ENCODE data around the gene TSPAN7. TPM values are rescaled to one million over a fixed set of nuclear protein-coding genes. Genes with fewer than 3 reads are reported as not detected.

The TSPAN7 gene
- polyA plus RNA-seq, 1 donor: 61.9 TPM

- peaks cover 14% of the 10 kb centered on the region for H3K4me1 ChIP-seq (ENCODE audit: control insufficient read depth, insufficient read depth, low read length)
- H3K27me3 ChIP-seq (ENCODE audit: control insufficient read depth, insufficient read depth, low read length): no peaks in the 10 kb centered on the region
- no peak overlapping the region for H3K4me3 ChIP-seq (ENCODE audit: low read length)
- H3K36me3 ChIP-seq (ENCODE audit: control insufficient read depth, insufficient read depth, low read length): no peaks in the 10 kb centered on the region
- H3K9me3 ChIP-seq (ENCODE audit: control insufficient read depth, low read depth, low read length): no peaks in the 10 kb centered on the region
- no peak for DNase-seq
- H3K27ac ChIP-seq (ENCODE audit: low read length): no peak overlapping the region
Measured at GRCh38 chrX:38657562-38657961, 96.2 kb downstream of the TSPAN7 start.

- DNase-seq: peak; percentile 40 to 70
- Histone ChIP-seq H3K9me3 (ENCODE audit: control insufficient read depth, low read depth, low read length) (no peaks in the 10 kb centered on the region), H3K4me1 (ENCODE audit: control insufficient read depth, insufficient read depth, low read length) (peaks cover 14% of the 10 kb centered on the region), H3K27me3 (ENCODE audit: control insufficient read depth, insufficient read depth, low read length) (no peaks in the 10 kb centered on the region), H3K4me3 (ENCODE audit: low read length) (no peak overlapping the region), H3K36me3 (ENCODE audit: control insufficient read depth, insufficient read depth, low read length) (no peaks in the 10 kb centered on the region), H3K27ac (ENCODE audit: low read length) (peak overlapping the region; percentile 62)
- no CpG with 5 or more reads among the region's 6 CpGs for WGBS (ENCODE audit: insufficient coverage, low lambda C conversion rate)
Measured at GRCh38 chrX:38660395-38661102, 99.2 kb downstream of the TSPAN7 start.

- no peaks in the 10 kb centered on the region for H3K27me3 ChIP-seq (ENCODE audit: control insufficient read depth, insufficient read depth, low read length)
- WGBS (ENCODE audit: insufficient coverage, low lambda C conversion rate): no CpG with 5 or more reads among the region's 1 CpG
- no peaks in the 10 kb centered on the region for H3K9me3 ChIP-seq (ENCODE audit: control insufficient read depth, low read depth, low read length)
- no peak for DNase-seq
- peaks cover 14% of the 10 kb centered on the region for H3K4me1 ChIP-seq (ENCODE audit: control insufficient read depth, insufficient read depth, low read length)
- H3K4me3 ChIP-seq (ENCODE audit: low read length): no peak overlapping the region
- peak overlapping the region; percentile 62 for H3K27ac ChIP-seq (ENCODE audit: low read length)
- no peaks in the 10 kb centered on the region for H3K36me3 ChIP-seq (ENCODE audit: control insufficient read depth, insufficient read depth, low read length)
Measured at GRCh38 chrX:38661103-38661441, 99.7 kb downstream of the TSPAN7 start.

- no peaks in the 10 kb centered on the region for H3K9me3 ChIP-seq (ENCODE audit: control insufficient read depth, low read depth, low read length)
- no peak overlapping the region for H3K4me3 ChIP-seq (ENCODE audit: low read length)
- H3K27me3 ChIP-seq (ENCODE audit: control insufficient read depth, insufficient read depth, low read length): no peaks in the 10 kb centered on the region
- H3K4me1 ChIP-seq (ENCODE audit: control insufficient read depth, insufficient read depth, low read length): peaks cover 14% of the 10 kb centered on the region
- no peaks in the 10 kb centered on the region for H3K36me3 ChIP-seq (ENCODE audit: control insufficient read depth, insufficient read depth, low read length)
- peak overlapping the region; percentile 62 for H3K27ac ChIP-seq (ENCODE audit: low read length)
- DNase-seq: no peak
- WGBS (ENCODE audit: insufficient coverage, low lambda C conversion rate): no CpG with 5 or more reads among the region's 5 CpGs
Measured at GRCh38 chrX:38661561-38661960, 100.2 kb downstream of the TSPAN7 start.

GRCh38 chrX:38662640-38663039, 101.3 kb downstream of the TSPAN7 start:
- H3K4me3 ChIP-seq (ENCODE audit: low read length): no peak overlapping the region
- no CpG with 5 or more reads among the region's 2 CpGs for WGBS (ENCODE audit: insufficient coverage, low lambda C conversion rate)
- no peaks in the 10 kb centered on the region for H3K36me3 ChIP-seq (ENCODE audit: control insufficient read depth, insufficient read depth, low read length)
- no peak for DNase-seq
- no peaks in the 10 kb centered on the region for H3K27me3 ChIP-seq (ENCODE audit: control insufficient read depth, insufficient read depth, low read length)
- no peak overlapping the region for H3K27ac ChIP-seq (ENCODE audit: low read length)
- H3K4me1 ChIP-seq (ENCODE audit: control insufficient read depth, insufficient read depth, low read length): peaks cover 14% of the 10 kb centered on the region
- no peaks in the 10 kb centered on the region for H3K9me3 ChIP-seq (ENCODE audit: control insufficient read depth, low read depth, low read length)

GRCh38 chrX:38664285-38664684, 102.9 kb downstream of the TSPAN7 start:
- DNase-seq: peak; percentile 28 to 31
- Histone ChIP-seq H3K36me3 (ENCODE audit: control insufficient read depth, insufficient read depth, low read length) (no peaks in the 10 kb centered on the region), H3K27me3 (ENCODE audit: control insufficient read depth, insufficient read depth, low read length) (no peaks in the 10 kb centered on the region), H3K27ac (ENCODE audit: low read length) (no peak overlapping the region), H3K9me3 (ENCODE audit: control insufficient read depth, low read depth, low read length) (no peaks in the 10 kb centered on the region), H3K4me1 (ENCODE audit: control insufficient read depth, insufficient read depth, low read length) (peaks cover 19% of the 10 kb centered on the region), H3K4me3 (ENCODE audit: low read length) (no peak overlapping the region)
- 0% methylated on average over 1 of the region's 5 CpGs for WGBS (ENCODE audit: insufficient coverage, low lambda C conversion rate)

GRCh38 chrX:38666909-38667308, 105.6 kb downstream of the TSPAN7 start:
- no peak for DNase-seq

GRCh38 chrX:38668771-38669170, 107.4 kb downstream of the TSPAN7 start:
- no peak overlapping the region for H3K4me3 ChIP-seq (ENCODE audit: low read length)
- DNase-seq: peak; percentile 55 to 73
- WGBS (ENCODE audit: insufficient coverage, low lambda C conversion rate): no CpG with 5 or more reads among the region's 1 CpG
- no peaks in the 10 kb centered on the region for H3K36me3 ChIP-seq (ENCODE audit: control insufficient read depth, insufficient read depth, low read length)
- no peaks in the 10 kb centered on the region for H3K9me3 ChIP-seq (ENCODE audit: control insufficient read depth, low read depth, low read length)
- H3K27me3 ChIP-seq (ENCODE audit: control insufficient read depth, insufficient read depth, low read length): no peaks in the 10 kb centered on the region
- H3K4me1 ChIP-seq (ENCODE audit: control insufficient read depth, insufficient read depth, low read length): peaks cover 11% of the 10 kb centered on the region
- peak overlapping the region; percentile 79 for H3K27ac ChIP-seq (ENCODE audit: low read length)

More at GRCh38 chrX:38666909-38667308, 105.6 kb downstream of the TSPAN7 start:
- H3K4me1 ChIP-seq (ENCODE audit: control insufficient read depth, insufficient read depth, low read length): peaks cover 17% of the 10 kb centered on the region
- no peaks in the 10 kb centered on the region for H3K36me3 ChIP-seq (ENCODE audit: control insufficient read depth, insufficient read depth, low read length)
- no peaks in the 10 kb centered on the region for H3K27me3 ChIP-seq (ENCODE audit: control insufficient read depth, insufficient read depth, low read length)
- no peaks in the 10 kb centered on the region for H3K9me3 ChIP-seq (ENCODE audit: control insufficient read depth, low read depth, low read length)
- no peak overlapping the region for H3K27ac ChIP-seq (ENCODE audit: low read length)
- no peak overlapping the region for H3K4me3 ChIP-seq (ENCODE audit: low read length)

- H3K4me3 ChIP-seq (ENCODE audit: low read length): no peak overlapping the region
- peak overlapping the region; percentile 79 for H3K27ac ChIP-seq (ENCODE audit: low read length)
- WGBS (ENCODE audit: insufficient coverage, low lambda C conversion rate): no CpG with 5 or more reads among the region's 4 CpGs
- H3K9me3 ChIP-seq (ENCODE audit: control insufficient read depth, low read depth, low read length): no peaks in the 10 kb centered on the region
- H3K27me3 ChIP-seq (ENCODE audit: control insufficient read depth, insufficient read depth, low read length): no peaks in the 10 kb centered on the region
- DNase-seq: peak in 1 of 2 donors; percentile 60
- no peaks in the 10 kb centered on the region for H3K36me3 ChIP-seq (ENCODE audit: control insufficient read depth, insufficient read depth, low read length)
- peaks cover 11% of the 10 kb centered on the region for H3K4me1 ChIP-seq (ENCODE audit: control insufficient read depth, insufficient read depth, low read length)
Measured at GRCh38 chrX:38669428-38669827, 108.1 kb downstream of the TSPAN7 start.

GRCh38 chrX:38672646-38673045, 111.3 kb downstream of the TSPAN7 start:
- Histone ChIP-seq H3K27me3 (ENCODE audit: control insufficient read depth, insufficient read depth, low read length) (no peaks in the 10 kb centered on the region), H3K4me1 (ENCODE audit: control insufficient read depth, insufficient read depth, low read length) (peaks cover 11% of the 10 kb centered on the region), H3K36me3 (ENCODE audit: control insufficient read depth, insufficient read depth, low read length) (peaks cover 6% of the 10 kb centered on the region), H3K4me3 (ENCODE audit: low read length) (no peak overlapping the region), H3K9me3 (ENCODE audit: control insufficient read depth, low read depth, low read length) (no peaks in the 10 kb centered on the region), H3K27ac (ENCODE audit: low read length) (no peak overlapping the region)
- no peak for DNase-seq
- WGBS (ENCODE audit: insufficient coverage, low lambda C conversion rate): no CpG with 5 or more reads among the region's 3 CpGs

GRCh38 chrX:38675856-38676255, 114.5 kb downstream of the TSPAN7 start:
- Histone ChIP-seq H3K27ac (ENCODE audit: low read length) (no peak overlapping the region), H3K4me1 (ENCODE audit: control insufficient read depth, insufficient read depth, low read length) (no peaks in the 10 kb centered on the region), H3K4me3 (ENCODE audit: low read length) (no peak overlapping the region), H3K36me3 (ENCODE audit: control insufficient read depth, insufficient read depth, low read length) (peaks cover 6% of the 10 kb centered on the region), H3K9me3 (ENCODE audit: control insufficient read depth, low read depth, low read length) (no peaks in the 10 kb centered on the region), H3K27me3 (ENCODE audit: control insufficient read depth, insufficient read depth, low read length) (no peaks in the 10 kb centered on the region)
- no CpG with 5 or more reads among the region's 3 CpGs for WGBS (ENCODE audit: insufficient coverage, low lambda C conversion rate)
- DNase-seq: no peak
